HUDEP-2 (cell line): Measurements from ENCODE around the gene RNPEP.
A peak's percentile ranks its signal among the peaks of the same experiment; 100 is the strongest.

Source experiments
- DNase-seq, 76 experiments: peaks; one replicate each; lab custom pipeline; 2025; ENCODE audit not compliant: unreplicated experiment in 76 of 76; lab: John Stamatoyannopoulos, UW

Gene RNPEP

GRCh38 chr1:201982623-201983379 is at the start of gene RNPEP:
TSS of gene RNPEP (plus strand) at chr1:201982648. CDS start at chr1:201982667, 19 bp downstream.
- peak in 30 of 76 experiments; percentile 10 to 66 (median 36) for DNase-seq

GRCh38 chr1:201933840-201934430 is 48.5 kb upstream of the RNPEP start:
- DNase-seq: no peak

GRCh38 chr1:201937624-201938213 is 44.7 kb upstream of the RNPEP start:
- no peak for DNase-seq

- DNase-seq: no peak
These were observed 43.9 kb upstream of the RNPEP start for GRCh38 chr1:201938440-201939035.

- no peak for DNase-seq
These were observed 43.3 kb upstream of the RNPEP start for GRCh38 chr1:201939148-201939547.

- DNase-seq: no peak
These were observed 42.9 kb upstream of the RNPEP start for GRCh38 chr1:201939574-201939973.

GRCh38 chr1:201940316-201940715 is 42.1 kb upstream of the RNPEP start:
- DNase-seq: peak in 1 of 76 experiments; percentile 3

- DNase-seq: peak in 1 of 76 experiments; percentile 15
These were observed 40.9 kb upstream of the RNPEP start for GRCh38 chr1:201941420-201942128.

GRCh38 chr1:201942129-201942495 is 40.3 kb upstream of the RNPEP start:
- no peak for DNase-seq

- no peak for DNase-seq
These were observed 38.4 kb upstream of the RNPEP start for GRCh38 chr1:201944002-201944401.

- no peak for DNase-seq
These were observed 37.8 kb upstream of the RNPEP start for GRCh38 chr1:201944639-201945038.

- peak in 1 of 76 experiments; percentile 9 for DNase-seq
These were observed 37.3 kb upstream of the RNPEP start for GRCh38 chr1:201945157-201945556.

GRCh38 chr1:201945863-201946223 is 36.6 kb upstream of the RNPEP start:
- no peak for DNase-seq

GRCh38 chr1:201946224-201946908 is 36.1 kb upstream of the RNPEP start, which contains the start of gene LMOD1:
TSS of gene LMOD1 (minus strand) at chr1:201946548. CDS start at chr1:201946340, 208 bp downstream.
- no peak for DNase-seq

GRCh38 chr1:201947697-201948008 is 34.8 kb upstream of the RNPEP start:
- no peak for DNase-seq

- no peak for DNase-seq
These were observed 33.0 kb upstream of the RNPEP start for GRCh38 chr1:201949491-201949890.

- DNase-seq: peak in 4 of 76 experiments; percentile 10 to 45 (median 36)
These were observed 28.0 kb upstream of the RNPEP start for GRCh38 chr1:201954263-201955008.

- DNase-seq: peak; percentile 28 to 97 (median 91)
These were observed 27.3 kb upstream of the RNPEP start, which contains the start of gene TIMM17A for GRCh38 chr1:201955009-201955728. TSS of gene TIMM17A (plus strand) at chr1:201955503. CDS start at chr1:201955527, 24 bp downstream.

GRCh38 chr1:201955729-201956143 is 26.7 kb upstream of the RNPEP start:
- peak in 13 of 76 experiments; percentile 40 to 65 (median 50) for DNase-seq
